BJ (cell line): Measurements from ENCODE around the gene DYNLT2. TPM values are rescaled to one million over a fixed set of nuclear protein-coding genes. Genes with fewer than 3 reads are reported as not detected.

ENCODE experiments used
- CTCF ChIA-PET: fragments of 350-600 bp; formaldehyde crosslinking; extraction: SDS; loops from one replicate; lab custom pipeline; 2021; ENCODE audit warnings: antibody characterized with exemption, inconsistent platforms; lab: Yijun Ruan, JAX
- POLR2A ChIA-PET: fragments of 300-600 bp; sonication (Branson Sonifier 250); formaldehyde crosslinking; extraction: SDS; loops from one replicate; lab custom pipeline; 2021; ENCODE audit warnings: antibody characterized with exemption; lab: Charles Lee
- DNase-seq: peaks from one replicate; pipeline ENCODE4 v3.0.0-alpha.2; 2011; ENCODE audit warnings: low read depth
- H3K27me3 ChIP-seq: 2 replicates; pipeline ENCODE4 v1.6.0; 2011; ENCODE audit warnings: low read length; ENCODE audit not compliant: control insufficient read depth, insufficient read depth
- H3K36me3 ChIP-seq: 2 replicates; pipeline ENCODE4 v1.5.1; 2011; ENCODE audit warnings: low read length; ENCODE audit not compliant: control insufficient read depth, insufficient read depth
- H3K4me3 ChIP-seq: 2 replicates; pipeline ENCODE4 v1.5.1; 2011; ENCODE audit warnings: low read depth, mild to moderate bottlenecking, control low read depth, low read length
- CTCF ChIP-seq: IDR thresholded peaks from 2 replicates; pipeline ENCODE4 v1.5.1; 2011; ENCODE audit warnings: low read depth, mild to moderate bottlenecking, control low read depth, inconsistent platforms, low read length, moderate library complexity; ENCODE audit not compliant: insufficient read depth
- polyA plus RNA-seq: library from polyadenylated mRNA; depleted of rRNA; stranded (reverse); fragments of >200 nt; gene quantifications from 2 replicates; pipeline ENCODE4 v1.2.3, GENCODE V29; 2011

The DYNLT2 gene
- polyA plus RNA-seq, 1 experiment, result 0.32 TPM

GRCh38 chr6:169788809-169789145 lies 37.4 kb upstream of the DYNLT2 start:
- no peak for TF ChIP-seq CTCF

GRCh38 chr6:169787797-169788196 lies 36.4 kb upstream of the DYNLT2 start:
- ChIA-PET POLR2A (no interaction called here), CTCF (interaction anchor here (1.0 to 1.4 kb wide), 2 partner anchors 742 to 897 kb away, joined by 3 read pairs; no protein-coding TSS in a partner anchor)
- DNase-seq, result no peak
- no peaks in the 10 kb centered on the region for H3K27me3 ChIP-seq
- no peaks in the 10 kb centered on the region for H3K36me3 ChIP-seq
- no peak for TF ChIP-seq CTCF
- H3K4me3 ChIP-seq, result no peak overlapping the region

More at GRCh38 chr6:169788809-169789145, 37.4 kb upstream of the DYNLT2 start:
- CTCF ChIA-PET, result interaction anchor here (1.4 to 3.5 kb wide), 6 partner anchors 17 to 752 kb away, joined by 3 to 39 read pairs (median 10); no protein-coding TSS in a partner anchor
- DNase-seq, result no peak
- Histone ChIP-seq H3K4me3 (no peak overlapping the region), H3K36me3 (no peaks in the 10 kb centered on the region), H3K27me3 (no peaks in the 10 kb centered on the region)
- POLR2A ChIA-PET, result no interaction called here

- H3K4me3 ChIP-seq, result no peak overlapping the region
- no peaks in the 10 kb centered on the region for H3K27me3 ChIP-seq
- ChIA-PET POLR2A (no interaction called here), CTCF (interaction anchor here (1.3 kb wide), 1 partner anchor 25 kb away, joined by 3 read pairs; no protein-coding TSS in a partner anchor)
- H3K36me3 ChIP-seq, result peaks cover 2% of the 10 kb centered on the region; the same call in 1 of the 2 replicates
- no peak for TF ChIP-seq CTCF
- DNase-seq, result no peak
Measured at GRCh38 chr6:169786349-169786748, 35.0 kb upstream of the DYNLT2 start.

GRCh38 chr6:169785566-169785965 lies 34.2 kb upstream of the DYNLT2 start:
- ChIA-PET CTCF (interaction anchor here (1.3 kb wide), 1 partner anchor 24 kb away, joined by 3 read pairs; no protein-coding TSS in a partner anchor), POLR2A (no interaction called here)
- H3K36me3 ChIP-seq, result peaks cover 2% of the 10 kb centered on the region; the same call in 1 of the 2 replicates
- no peaks in the 10 kb centered on the region for H3K27me3 ChIP-seq
- DNase-seq, result no peak
- no peak overlapping the region for H3K4me3 ChIP-seq
- TF ChIP-seq CTCF, result no peak

- H3K27me3 ChIP-seq, result no peaks in the 10 kb centered on the region
- H3K36me3 ChIP-seq, result peaks cover 2% of the 10 kb centered on the region; the same call in 1 of the 2 replicates
- no peak overlapping the region for H3K4me3 ChIP-seq
- CTCF ChIA-PET, result interaction anchor here (1.3 to 1.4 kb wide), 2 partner anchors 24 to 46 kb away, joined by 3 read pairs; no protein-coding TSS in a partner anchor
- DNase-seq, result no peak
- no peak for TF ChIP-seq CTCF
- POLR2A ChIA-PET, result no interaction called here
Measured at GRCh38 chr6:169784821-169785340, 33.5 kb upstream of the DYNLT2 start.
